ENCODE results near the gene OTOR. TPM values are rescaled to one million over a fixed set of nuclear protein-coding genes. Genes with fewer than 3 reads are reported as not detected.

Gene OTOR
- total RNA-seq, 1 donor from 2014 or later: not detected

DNA sequence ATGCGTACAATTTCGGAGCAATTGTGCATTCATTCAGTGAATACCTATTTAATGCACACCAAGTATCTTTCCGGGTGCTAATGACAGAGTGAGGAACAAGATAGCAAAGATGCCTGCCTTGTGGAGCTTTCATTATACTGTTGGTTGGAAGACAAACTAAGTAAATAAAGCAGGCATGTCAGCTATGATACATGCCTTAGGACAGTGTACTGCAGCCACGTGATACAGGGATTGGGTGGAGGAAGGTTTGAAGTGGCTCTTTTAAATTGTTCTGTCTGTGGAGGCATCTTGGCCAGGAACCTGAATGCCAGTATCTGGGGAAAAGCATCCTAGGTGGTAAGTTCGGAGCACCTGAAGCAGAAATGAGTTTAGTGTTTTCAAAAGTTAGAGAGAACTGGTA is 3.0 kb upstream of the OTOR start:
- POLR2A ChIA-PET: no interaction called here
- Mint-ChIP-seq H3K36me3 (ENCODE audit: low read depth) (peaks cover 24% of the 10 kb centered on the region), H3K4me1 (no peaks in the 10 kb centered on the region), H3K27me3 (peaks cover 3% of the 10 kb centered on the region), H3K27ac (no peak overlapping the region), H3K9me3 (no peaks in the 10 kb centered on the region), H3K4me3 (no peak overlapping the region)
- TF ChIP-seq, protein P1, sequence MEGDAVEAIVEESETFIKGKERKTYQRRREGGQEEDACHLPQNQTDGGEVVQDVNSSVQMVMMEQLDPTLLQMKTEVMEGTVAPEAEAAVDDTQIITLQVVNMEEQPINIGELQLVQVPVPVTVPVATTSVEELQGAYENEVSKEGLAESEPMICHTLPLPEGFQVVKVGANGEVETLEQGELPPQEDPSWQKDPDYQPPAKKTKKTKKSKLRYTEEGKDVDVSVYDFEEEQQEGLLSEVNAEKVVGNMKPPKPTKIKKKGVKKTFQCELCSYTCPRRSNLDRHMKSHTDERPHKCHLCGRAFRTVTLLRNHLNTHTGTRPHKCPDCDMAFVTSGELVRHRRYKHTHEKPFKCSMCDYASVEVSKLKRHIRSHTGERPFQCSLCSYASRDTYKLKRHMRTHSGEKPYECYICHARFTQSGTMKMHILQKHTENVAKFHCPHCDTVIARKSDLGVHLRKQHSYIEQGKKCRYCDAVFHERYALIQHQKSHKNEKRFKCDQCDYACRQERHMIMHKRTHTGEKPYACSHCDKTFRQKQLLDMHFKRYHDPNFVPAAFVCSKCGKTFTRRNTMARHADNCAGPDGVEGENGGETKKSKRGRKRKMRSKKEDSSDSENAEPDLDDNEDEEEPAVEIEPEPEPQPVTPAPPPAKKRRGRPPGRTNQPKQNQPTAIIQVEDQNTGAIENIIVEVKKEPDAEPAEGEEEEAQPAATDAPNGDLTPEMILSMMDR (IDR thresholded peaks at IDR 0.05): no peak
- DNase-seq: no peak
- CTCF ChIA-PET: no interaction called here
- intact Hi-C loops (cut with micrococcal nuclease): no loop called here
- no peak for ATAC-seq (ENCODE audit: low read depth)

- Mint-ChIP-seq H3K4me3 (no peak overlapping the region), H3K27me3 (peaks cover 3% of the 10 kb centered on the region), H3K4me1 (no peaks in the 10 kb centered on the region), H3K36me3 (ENCODE audit: low read depth) (peaks cover 4% of the 10 kb centered on the region), H3K27ac (no peak overlapping the region), H3K9me3 (no peaks in the 10 kb centered on the region)
- TF ChIP-seq, protein P1 (IDR thresholded peaks at IDR 0.05): no peak
- ChIA-PET CTCF (no interaction called here), POLR2A (no interaction called here)
- ATAC-seq (ENCODE audit: low read depth) (no peak), DNase-seq (no peak)
- intact Hi-C loops (cut with micrococcal nuclease): no loop called here
These were observed 807 bp upstream of the OTOR start for GRCh38 chr20:16747291-16747811.

- Mint-ChIP-seq H3K9me3 (no peaks in the 10 kb centered on the region), H3K4me3 (no peak overlapping the region), H3K27me3 (peaks cover 10% of the 10 kb centered on the region), H3K27ac (no peak overlapping the region), H3K4me1 (no peaks in the 10 kb centered on the region), H3K36me3 (ENCODE audit: low read depth) (no peaks in the 10 kb centered on the region)
- no peak for DNase-seq
- no peak for ATAC-seq (ENCODE audit: low read depth)
- CTCF ChIA-PET: no interaction called here
- intact Hi-C loops (cut with micrococcal nuclease): no loop called here
- TF ChIP-seq, protein P1 (IDR thresholded peaks at IDR 0.05): no peak
- POLR2A ChIA-PET: no interaction called here
These were observed 1.4 kb downstream of the OTOR start for GRCh38 chr20:16749573-16749972.

DNA sequence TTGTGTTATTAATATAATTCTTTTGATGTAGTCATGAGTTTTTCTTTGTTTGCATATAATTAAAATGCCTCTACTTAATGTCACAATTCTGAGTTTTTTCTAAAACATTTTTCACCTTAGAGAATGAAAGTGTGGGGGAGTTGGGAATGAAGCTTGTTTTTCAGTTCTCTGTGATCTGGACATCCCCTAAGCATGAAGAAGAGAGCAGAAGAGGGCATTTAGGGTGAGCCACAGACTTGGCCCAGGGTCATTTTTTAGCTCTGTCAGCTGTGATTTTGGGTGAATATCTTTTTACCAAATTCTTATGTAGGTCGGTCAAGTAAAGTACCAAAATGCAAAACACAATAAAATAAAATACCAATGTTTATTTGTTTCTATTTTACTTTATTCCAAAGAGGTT is 3.9 kb downstream of the OTOR start:
- H3K27ac Mint-ChIP-seq: no peak overlapping the region
- ChIA-PET CTCF (no interaction called here), POLR2A (no interaction called here)
- no peaks in the 10 kb centered on the region for H3K36me3 Mint-ChIP-seq (ENCODE audit: low read depth)
- intact Hi-C loops (cut with micrococcal nuclease): no loop called here
- DNase-seq (no peak), ATAC-seq (ENCODE audit: low read depth) (no peak)
- H3K4me3 Mint-ChIP-seq: no peak overlapping the region
- no peaks in the 10 kb centered on the region for H3K4me1 Mint-ChIP-seq
- TF ChIP-seq, protein P1 (IDR thresholded peaks at IDR 0.05): no peak
- H3K9me3 Mint-ChIP-seq: no peaks in the 10 kb centered on the region
- peaks cover 13% of the 10 kb centered on the region for H3K27me3 Mint-ChIP-seq

- no peak for ATAC-seq (ENCODE audit: low read depth)
- intact Hi-C loops (cut with micrococcal nuclease): no loop called here
- ChIA-PET CTCF (no interaction called here), POLR2A (no interaction called here)
- Mint-ChIP-seq H3K9me3 (no peaks in the 10 kb centered on the region), H3K27me3 (peaks cover 18% of the 10 kb centered on the region), H3K27ac (no peak overlapping the region), H3K4me3 (no peak overlapping the region), H3K4me1 (no peaks in the 10 kb centered on the region), H3K36me3 (ENCODE audit: low read depth) (no peaks in the 10 kb centered on the region)
- no peak for DNase-seq
- TF ChIP-seq, protein P1 (IDR thresholded peaks at IDR 0.05): no peak
These were observed 4.7 kb downstream of the OTOR start for GRCh38 chr20:16752901-16753300.

All from activated B cell treated with CpG ODN at 0.5 μM for 24 hours (primary cell).